Measurements from ENCODE around the gene BGN. TPM values are rescaled to one million over a fixed set of nuclear protein-coding genes. Genes with fewer than 3 reads are reported as not detected.

Gene BGN
- total RNA-seq, 2 experiments from 2014 or later: not detected

- Histone ChIP-seq H3K79me2 (ENCODE audit: insufficient read depth, low read depth, low read length) (no peaks in the 10 kb centered on the region), H3K36me3 (ENCODE audit: insufficient read depth, low read length) (no peaks in the 10 kb centered on the region), H3K4me2 (ENCODE audit: low read length) (no peak overlapping the region), H4K20me1 (ENCODE audit: insufficient read depth, low read length) (no peaks in the 10 kb centered on the region), H2AFZ (ENCODE audit: low read length) (no peak overlapping the region), H3K9me2 (ENCODE audit: insufficient read depth, low read length) (no peaks in the 10 kb centered on the region), H3K27ac (ENCODE audit: low read depth, low read length, poor library complexity, severe bottlenecking) (no peak overlapping the region), H3K4me1 (ENCODE audit: insufficient read depth, low read length, poor library complexity, severe bottlenecking) (no peaks in the 10 kb centered on the region), H3K9me3 (ENCODE audit: low read length) (no peaks in the 10 kb centered on the region), H3K4me3 (ENCODE audit: low read depth, low read length, poor library complexity, severe bottlenecking) (no peak overlapping the region)
- intact Hi-C loops (cut with micrococcal nuclease; ENCODE audit: unreplicated experiment): no loop called here
- no TSS peak for BruUV-seq (replicated peaks)
- ChIA-PET CTCF (ENCODE audit: unreplicated experiment) (no interaction called here), POLR2A (no interaction called here)
- no peak for TF ChIP-seq CTCF (conservative IDR thresholded peaks at IDR 0.05; ENCODE audit: low read length)
- no peak for TF ChIP-seq EZH2phosphoT487 (IDR thresholded peaks at IDR 0.05; ENCODE audit: borderline replicate concordance, low read depth, low read length)
- DNase-seq (ENCODE audit: low spot score): no peak
Observed at GRCh38 chrX:153537080-153537479, 42.3 kb downstream of the BGN start.

- Histone ChIP-seq H2AFZ (ENCODE audit: low read length) (no peak overlapping the region), H3K79me2 (ENCODE audit: insufficient read depth, low read depth, low read length) (no peaks in the 10 kb centered on the region), H3K4me2 (ENCODE audit: low read length) (no peak overlapping the region), H3K27ac (ENCODE audit: low read depth, low read length, poor library complexity, severe bottlenecking) (no peak overlapping the region), H3K4me3 (ENCODE audit: low read depth, low read length, poor library complexity, severe bottlenecking) (no peak overlapping the region), H3K4me1 (ENCODE audit: insufficient read depth, low read length, poor library complexity, severe bottlenecking) (no peaks in the 10 kb centered on the region), H3K36me3 (ENCODE audit: insufficient read depth, low read length) (no peaks in the 10 kb centered on the region), H4K20me1 (ENCODE audit: insufficient read depth, low read length) (no peaks in the 10 kb centered on the region), H3K9me2 (ENCODE audit: insufficient read depth, low read length) (no peaks in the 10 kb centered on the region), H3K9me3 (ENCODE audit: low read length) (no peaks in the 10 kb centered on the region)
- no peak for DNase-seq (ENCODE audit: low spot score)
- ChIA-PET POLR2A (no interaction called here), CTCF (ENCODE audit: unreplicated experiment) (no interaction called here)
- TF ChIP-seq CTCF (conservative IDR thresholded peaks at IDR 0.05; ENCODE audit: low read length): no peak
- TF ChIP-seq EZH2phosphoT487 (IDR thresholded peaks at IDR 0.05; ENCODE audit: borderline replicate concordance, low read depth, low read length): no peak
- no TSS peak for BruUV-seq (replicated peaks)
- intact Hi-C loops (cut with micrococcal nuclease; ENCODE audit: unreplicated experiment): no loop called here
Observed at GRCh38 chrX:153537526-153538295, 42.9 kb downstream of the BGN start.

- no TSS peak for BruUV-seq (replicated peaks)
- H3K9me3 ChIP-seq (ENCODE audit: low read length): no peaks in the 10 kb centered on the region
- intact Hi-C loops (cut with micrococcal nuclease; ENCODE audit: unreplicated experiment): no loop called here
- TF ChIP-seq CTCF (conservative IDR thresholded peaks at IDR 0.05; ENCODE audit: low read length) (no peak), EZH2phosphoT487 (IDR thresholded peaks at IDR 0.05; ENCODE audit: borderline replicate concordance, low read depth, low read length) (no peak)
- CTCF ChIA-PET (ENCODE audit: unreplicated experiment): interaction anchor here (1.0 kb wide), 1 partner anchor 129 kb away, joined by 3 read pairs; no protein-coding TSS in a partner anchor
- no peak for DNase-seq (ENCODE audit: low spot score)
- no peaks in the 10 kb centered on the region for H3K36me3 ChIP-seq (ENCODE audit: insufficient read depth, low read length)
- no peak overlapping the region for H3K4me2 ChIP-seq (ENCODE audit: low read length)
- no peaks in the 10 kb centered on the region for H3K9me2 ChIP-seq (ENCODE audit: insufficient read depth, low read length)
- no peaks in the 10 kb centered on the region for H4K20me1 ChIP-seq (ENCODE audit: insufficient read depth, low read length)
- POLR2A ChIA-PET: no interaction called here
- no peaks in the 10 kb centered on the region for H3K4me1 ChIP-seq (ENCODE audit: insufficient read depth, low read length, poor library complexity, severe bottlenecking)
- no peak overlapping the region for H2AFZ ChIP-seq (ENCODE audit: low read length)
- no peaks in the 10 kb centered on the region for H3K79me2 ChIP-seq (ENCODE audit: insufficient read depth, low read depth, low read length)
- no peak overlapping the region for H3K4me3 ChIP-seq (ENCODE audit: low read depth, low read length, poor library complexity, severe bottlenecking)
- no peak overlapping the region for H3K27ac ChIP-seq (ENCODE audit: low read depth, low read length, poor library complexity, severe bottlenecking)
Observed at GRCh38 chrX:153538424-153538823, 43.6 kb downstream of the BGN start.
